OCI-LY1 (cell line): ENCODE data around the gene TAB2.

Experiments used
- H2AFZ ChIP-seq: fragments of 200-600 bp; sonication (generic), shearing (Covaris generic); 2 replicates; pipeline ENCODE4 v1.6.0; 2014; ENCODE audit warnings: antibody characterized with exemption, mild to moderate bottlenecking, low read length
- H3F3A ChIP-seq: fragments of 200-600 bp; sonication (generic), shearing (Covaris generic); 2 replicates; pipeline ENCODE4 v1.6.0; 2014; ENCODE audit warnings: mild to moderate bottlenecking, antibody characterized with exemption, low read length, moderate library complexity; ENCODE audit not compliant: insufficient read depth
- H3K27ac ChIP-seq: fragments of 200-600 bp; sonication (generic); 2 replicates; pipeline ENCODE4 v1.5.1; 2014; ENCODE audit warnings: low read length, mixed run types, mild to moderate bottlenecking, low read depth; ENCODE audit not compliant: poor library complexity, severe bottlenecking
- H3K27me3 ChIP-seq: fragments of 200-600 bp; sonication (generic); 2 replicates; pipeline ENCODE4 v1.6.0; 2014; ENCODE audit warnings: antibody characterized with exemption, mild to moderate bottlenecking, low read length, moderate library complexity; ENCODE audit not compliant: insufficient read depth
- H3K36me3 ChIP-seq: fragments of 200-600 bp; sonication (generic); 2 replicates; pipeline ENCODE4 v1.6.1; 2014; ENCODE audit warnings: mild to moderate bottlenecking, antibody characterized with exemption, low read length, moderate library complexity, mixed read lengths; ENCODE audit not compliant: insufficient read depth
- H3K4me1 ChIP-seq: fragments of 200-600 bp; sonication (generic); 2 replicates; pipeline ENCODE4 v1.5.1; 2014; ENCODE audit warnings: mild to moderate bottlenecking, low read length, moderate library complexity; ENCODE audit not compliant: insufficient read depth, severe bottlenecking
- H3K4me2 ChIP-seq: fragments of 200-600 bp; sonication (generic), shearing (Covaris generic); 2 replicates; pipeline ENCODE4 v1.6.1; 2014; ENCODE audit warnings: low read length
- H3K4me3 ChIP-seq: fragments of 200-600 bp; sonication (generic); 2 replicates; pipeline ENCODE4 v1.5.1; 2014; ENCODE audit warnings: low read length, low read depth, mild to moderate bottlenecking, mixed read lengths; ENCODE audit not compliant: poor library complexity, severe bottlenecking
- H3K79me2 ChIP-seq: fragments of 200-600 bp; shearing (Covaris generic); 2 replicates; pipeline ENCODE4 v1.6.1; 2016; ENCODE audit warnings: mixed run types, low read length, mixed read lengths; ENCODE audit not compliant: insufficient read depth
- H3K9ac ChIP-seq: fragments of 200-600 bp; sonication (generic), shearing (Covaris generic); 2 replicates; pipeline ENCODE4 v1.6.1; 2014; ENCODE audit warnings: mild to moderate bottlenecking, low read length, mixed read lengths
- H3K9me2 ChIP-seq: fragments of 200-600 bp; sonication (generic), shearing (Covaris generic); 2 replicates; pipeline ENCODE4 v1.6.1; 2014; ENCODE audit warnings: low read depth, mild to moderate bottlenecking, low read length, mixed read lengths
- H3K9me3 ChIP-seq: fragments of 200-600 bp; shearing (Covaris generic); 2 replicates; pipeline ENCODE4 v1.6.1; 2014; ENCODE audit warnings: low read length, mixed read lengths
- H4K20me1 ChIP-seq: fragments of 200-600 bp; sonication (generic), shearing (Covaris generic); 2 replicates; pipeline ENCODE4 v1.6.0; 2016; ENCODE audit warnings: mild to moderate bottlenecking, low read length; ENCODE audit not compliant: insufficient read depth
- EZH2 ChIP-seq: fragments of 200-600 bp; sonication (generic), shearing (Covaris generic); IDR thresholded peaks from 2 replicates; pipeline ENCODE4 v1.8.0; 2017; ENCODE audit warnings: borderline replicate concordance, mixed run types, mild to moderate bottlenecking, antibody characterized with exemption, low read length, moderate library complexity, mixed read lengths
- TF ChIP-seq, protein P1 (sequence below): fragments of 200-600 bp; sonication (generic), shearing (Covaris generic); IDR thresholded peaks from 2 replicates; pipeline ENCODE4 v1.5.1; 2017; ENCODE audit warnings: mild to moderate bottlenecking, antibody characterized with exemption, low read length, moderate library complexity, mixed read lengths

TAB2 gene

DNA sequence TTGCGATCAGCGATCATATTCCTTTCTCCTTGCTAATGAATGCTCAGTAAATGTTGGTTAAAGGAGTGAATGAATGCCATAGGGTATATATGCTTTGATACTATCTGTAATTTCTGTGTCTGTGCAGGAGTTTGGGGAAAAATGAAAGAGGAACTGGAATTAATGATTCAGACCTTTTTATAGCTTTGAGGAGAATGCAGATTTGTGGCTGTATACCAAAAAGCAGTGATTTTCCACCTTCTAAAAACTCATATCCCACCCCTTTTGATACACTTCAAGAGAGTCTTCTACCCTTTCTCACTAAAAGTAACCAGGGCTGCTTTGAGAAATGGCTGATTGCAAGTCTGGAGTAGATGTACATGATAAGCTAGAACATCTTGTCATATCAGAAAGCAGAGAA is 56.0 kb downstream of the TAB2 start:
- H4K20me1 ChIP-seq = no peaks in the 10 kb centered on the region; the same call in 1 of the 2 replicates
- H3K27ac ChIP-seq = no peak overlapping the region
- H3K27me3 ChIP-seq = no peaks in the 10 kb centered on the region
- H3K79me2 ChIP-seq = peaks cover 34% of the 10 kb centered on the region
- H3K9me3 ChIP-seq = no peaks in the 10 kb centered on the region
- H3K9ac ChIP-seq = no peak overlapping the region
- TF ChIP-seq, protein P1, sequence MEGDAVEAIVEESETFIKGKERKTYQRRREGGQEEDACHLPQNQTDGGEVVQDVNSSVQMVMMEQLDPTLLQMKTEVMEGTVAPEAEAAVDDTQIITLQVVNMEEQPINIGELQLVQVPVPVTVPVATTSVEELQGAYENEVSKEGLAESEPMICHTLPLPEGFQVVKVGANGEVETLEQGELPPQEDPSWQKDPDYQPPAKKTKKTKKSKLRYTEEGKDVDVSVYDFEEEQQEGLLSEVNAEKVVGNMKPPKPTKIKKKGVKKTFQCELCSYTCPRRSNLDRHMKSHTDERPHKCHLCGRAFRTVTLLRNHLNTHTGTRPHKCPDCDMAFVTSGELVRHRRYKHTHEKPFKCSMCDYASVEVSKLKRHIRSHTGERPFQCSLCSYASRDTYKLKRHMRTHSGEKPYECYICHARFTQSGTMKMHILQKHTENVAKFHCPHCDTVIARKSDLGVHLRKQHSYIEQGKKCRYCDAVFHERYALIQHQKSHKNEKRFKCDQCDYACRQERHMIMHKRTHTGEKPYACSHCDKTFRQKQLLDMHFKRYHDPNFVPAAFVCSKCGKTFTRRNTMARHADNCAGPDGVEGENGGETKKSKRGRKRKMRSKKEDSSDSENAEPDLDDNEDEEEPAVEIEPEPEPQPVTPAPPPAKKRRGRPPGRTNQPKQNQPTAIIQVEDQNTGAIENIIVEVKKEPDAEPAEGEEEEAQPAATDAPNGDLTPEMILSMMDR = no peak
- TF ChIP-seq EZH2 = no peak
- no peak overlapping the region for H2AFZ ChIP-seq
- H3K36me3 ChIP-seq = peaks cover 47% of the 10 kb centered on the region
- no peak overlapping the region for H3K4me3 ChIP-seq
- H3K4me2 ChIP-seq = no peak overlapping the region
- H3F3A ChIP-seq = no peaks in the 10 kb centered on the region
- no peaks in the 10 kb centered on the region; the same call in 1 of the 2 replicates for H3K9me2 ChIP-seq
- no peaks in the 10 kb centered on the region for H3K4me1 ChIP-seq

DNA sequence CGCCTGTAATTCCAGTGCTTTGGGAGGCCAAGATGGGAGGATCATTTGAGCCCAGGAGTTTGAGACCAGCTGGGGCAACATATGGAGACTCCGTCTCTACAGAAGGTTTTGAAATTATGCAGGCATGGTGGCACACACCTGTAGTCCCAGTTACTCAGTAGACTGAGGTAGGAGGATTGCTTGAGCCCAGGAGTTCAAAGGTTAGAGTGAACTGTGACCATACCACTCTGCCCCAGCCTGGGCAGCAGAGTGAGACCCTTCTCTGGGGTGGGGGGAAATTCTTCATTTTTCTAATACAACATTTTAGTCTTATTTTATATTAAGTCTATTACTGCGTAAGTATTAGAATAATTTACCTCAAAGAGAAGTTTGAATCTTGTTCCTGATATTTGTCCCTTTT is 62.5 kb downstream of the TAB2 start:
- TF ChIP-seq EZH2 = no peak
- TF ChIP-seq, protein P1 = no peak
- H3K36me3 ChIP-seq = peaks cover 72% of the 10 kb centered on the region

DNA sequence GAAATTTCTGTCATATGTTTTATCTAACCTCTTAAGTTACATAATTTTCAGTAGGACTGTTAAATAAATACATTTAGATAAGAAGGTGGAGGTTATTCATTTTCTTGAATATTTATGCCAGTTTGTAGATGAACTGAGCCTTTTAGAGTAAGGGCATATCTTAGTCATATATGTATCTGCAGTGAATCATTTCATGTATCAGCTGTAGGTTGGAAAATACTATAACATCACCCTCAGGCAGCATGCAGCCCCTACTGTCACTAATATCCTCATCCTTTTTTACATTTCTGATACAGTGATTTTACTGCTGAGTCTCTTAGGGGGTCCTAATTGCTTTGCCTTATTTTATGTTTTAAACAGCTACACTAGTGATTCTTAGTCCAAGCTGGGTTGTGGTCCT is 63.0 kb downstream of the TAB2 start:
- H3K9me2 ChIP-seq = no peaks in the 10 kb centered on the region
- no peaks in the 10 kb centered on the region for H4K20me1 ChIP-seq
- H3K4me3 ChIP-seq = no peak overlapping the region
- H3K4me2 ChIP-seq = no peak overlapping the region
- H3F3A ChIP-seq = no peaks in the 10 kb centered on the region
- 0 out of 2 replicates have a peak, but pooled peaks cover 8% of the 10 kb centered on the region for H3K9me3 ChIP-seq
- H3K79me2 ChIP-seq = 0 out of 2 replicates have a peak, but pooled peaks cover 5% of the 10 kb centered on the region
- peaks cover 77% of the 10 kb centered on the region for H3K36me3 ChIP-seq
- H3K9ac ChIP-seq = no peak overlapping the region
- TF ChIP-seq, protein P1 = no peak
- TF ChIP-seq EZH2 = no peak
- no peak overlapping the region for H3K27ac ChIP-seq
- no peak overlapping the region for H2AFZ ChIP-seq
- no peaks in the 10 kb centered on the region for H3K27me3 ChIP-seq
- no peaks in the 10 kb centered on the region for H3K4me1 ChIP-seq

More for the DNA sequence above, 62.5 kb downstream of the TAB2 start:
- H3K9me2 ChIP-seq = no peaks in the 10 kb centered on the region
- no peak overlapping the region for H3K9ac ChIP-seq
- no peak overlapping the region for H2AFZ ChIP-seq
- H3K27ac ChIP-seq = no peak overlapping the region
- 0 out of 2 replicates have a peak, but pooled peaks cover 3% of the 10 kb centered on the region for H3K9me3 ChIP-seq
- no peak overlapping the region for H3K4me2 ChIP-seq
- H3K4me1 ChIP-seq = no peaks in the 10 kb centered on the region
- no peaks in the 10 kb centered on the region for H3K27me3 ChIP-seq
- no peaks in the 10 kb centered on the region for H4K20me1 ChIP-seq
- H3K79me2 ChIP-seq = 0 out of 2 replicates have a peak, but pooled peaks cover 5% of the 10 kb centered on the region
- no peak overlapping the region for H3K4me3 ChIP-seq
- H3F3A ChIP-seq = no peaks in the 10 kb centered on the region
